NCI-H2196 (cell line): ENCODE results near the gene COL6A1.
"Not testable (repeated sequence)": the region's sequence is repeated elsewhere in the genome, so short reads cannot be mapped to it uniquely, and the experiment has no call there.

Experiments
- DNase-seq: peaks from one replicate; lab custom pipeline; 2025; ENCODE audit not compliant: unreplicated experiment; lab: John Stamatoyannopoulos, UW

COL6A1 gene

GRCh38 chr21:46005481-46005881 lies 23.9 kb downstream of the COL6A1 start:
- no peak for DNase-seq

GRCh38 chr21:46005894-46006546 lies 24.4 kb downstream of the COL6A1 start:
- DNase-seq, result not testable (repeated sequence)

GRCh38 chr21:46006547-46007491 lies 25.2 kb downstream of the COL6A1 start:
- no peak for DNase-seq

GRCh38 chr21:46007492-46007868 lies 25.9 kb downstream of the COL6A1 start:
- DNase-seq, result no peak

GRCh38 chr21:46008893-46009621 lies 27.5 kb downstream of the COL6A1 start:
- DNase-seq, result no peak

- DNase-seq, result no peak
Measured at GRCh38 chr21:46009951-46010705, 28.6 kb downstream of the COL6A1 start.

- DNase-seq, result no peak
Measured at GRCh38 chr21:46011267-46011967, 29.8 kb downstream of the COL6A1 start.

GRCh38 chr21:46012154-46012553 lies 30.6 kb downstream of the COL6A1 start:
- DNase-seq, result no peak

GRCh38 chr21:46014828-46015227 lies 33.3 kb downstream of the COL6A1 start:
- DNase-seq, result no peak

- no peak for DNase-seq
Measured at GRCh38 chr21:46017148-46017547, 35.6 kb downstream of the COL6A1 start.

- no peak for DNase-seq
Measured at GRCh38 chr21:46017695-46018094, 36.1 kb downstream of the COL6A1 start.

- no peak for DNase-seq
Measured at GRCh38 chr21:46018615-46019014, 37.0 kb downstream of the COL6A1 start.

GRCh38 chr21:46020581-46020980 lies 39.0 kb downstream of the COL6A1 start:
- no peak for DNase-seq

- no peak for DNase-seq
Measured at GRCh38 chr21:46021398-46021797, 39.8 kb downstream of the COL6A1 start.

GRCh38 chr21:46021978-46022544 lies 40.5 kb downstream of the COL6A1 start:
- no peak for DNase-seq

GRCh38 chr21:46022551-46023525 lies 41.3 kb downstream of the COL6A1 start:
- DNase-seq, result no peak

GRCh38 chr21:46023555-46023954 lies 42.0 kb downstream of the COL6A1 start:
- no peak for DNase-seq

GRCh38 chr21:46024141-46024540 lies 42.6 kb downstream of the COL6A1 start:
- DNase-seq, result no peak
